Activated naive CD4-positive, alpha-beta T cell treated with anti-CD3 and anti-CD28 coated beads for 36 hours (primary cell): ENCODE results near the gene PRRT2. TPM values are rescaled to one million over a fixed set of nuclear protein-coding genes. Genes with fewer than 3 reads are reported as not detected.

Source experiments
- CTCF ChIA-PET: fragments of 350-600 bp; sonication (Branson Sonifier 250); formaldehyde crosslinking; loops from one replicate; lab custom pipeline; 2021; ENCODE audit warnings: antibody characterized with exemption; lab: Charles Lee
- DNase-seq: peaks from one replicate; pipeline ENCODE4 v3.0.0-alpha.2; 2020
- H3K27ac Mint-ChIP-seq: one replicate; pipeline ENCODE4 v1.8.0; 2021; ENCODE audit warnings: mild to moderate bottlenecking, mixed read lengths
- H3K27me3 Mint-ChIP-seq: one replicate; pipeline ENCODE4 v1.8.0; 2021; ENCODE audit warnings: low read depth, mixed read lengths
- H3K36me3 Mint-ChIP-seq: one replicate; pipeline ENCODE4 v1.8.0; 2021; ENCODE audit warnings: low read depth, mixed read lengths
- H3K4me1 Mint-ChIP-seq: one replicate; pipeline ENCODE4 v1.8.0; 2021; ENCODE audit warnings: low read depth, mixed read lengths
- H3K4me3 Mint-ChIP-seq: one replicate; pipeline ENCODE4 v1.8.0; 2021; ENCODE audit warnings: mild to moderate bottlenecking, moderate library complexity, mixed read lengths
- H3K9me3 Mint-ChIP-seq: one replicate; pipeline ENCODE4 v1.8.0; 2021; ENCODE audit warnings: mixed read lengths
- intact Hi-C: fragments of 100-400 bp; cut with micrococcal nuclease; formaldehyde crosslinking; loops from one replicate; pipeline ENCODE4 v1.15.1; 2023
- total RNA-seq, 2 experiments: library from RNA; stranded (reverse); gene quantifications; one replicate each; pipeline ENCODE4 v1.2.3, GENCODE V29; 2021

PRRT2 gene
- total RNA-seq, 2 experiments from 2014 or later, result 0.83 to 0.94 TPM

- H3K36me3 Mint-ChIP-seq, result peaks cover 5% of the 10 kb centered on the region
- no peaks in the 10 kb centered on the region for H3K9me3 Mint-ChIP-seq
- no peak overlapping the region for H3K4me3 Mint-ChIP-seq
- H3K4me1 Mint-ChIP-seq, result peaks cover 6% of the 10 kb centered on the region
- H3K27me3 Mint-ChIP-seq, result no peaks in the 10 kb centered on the region
- H3K27ac Mint-ChIP-seq, result no peak overlapping the region
- CTCF ChIA-PET, result interaction anchor here (0.6 to 5.0 kb wide), 6 partner anchors 10 to 209 kb away, joined by 3 to 77 read pairs (median 8); no protein-coding TSS in a partner anchor
- DNase-seq, result no peak
- intact Hi-C loops, result no loop called here
These were observed 33.7 kb downstream of the PRRT2 start for GRCh38 chr16:29845656-29846055.

- H3K27me3 Mint-ChIP-seq, result no peaks in the 10 kb centered on the region
- intact Hi-C loops, result loop anchor here (1.0 kb wide), 4 partner anchors 21 to 148 kb away; partner anchors contain the start of gene PAGR1
- peaks cover 5% of the 10 kb centered on the region for H3K36me3 Mint-ChIP-seq
- peaks cover 5% of the 10 kb centered on the region for H3K4me1 Mint-ChIP-seq
- H3K4me3 Mint-ChIP-seq, result no peak overlapping the region
- DNase-seq, result peak; percentile 91
- CTCF ChIA-PET, result interaction anchor here (0.6 to 5.0 kb wide), 47 partner anchors 7 to 712 kb away, joined by 3 to 92 read pairs (median 4); partner anchors contain the start of genes CDIPT, KCTD13, KIF22 and MAZ
- H3K27ac Mint-ChIP-seq, result no peak overlapping the region
- H3K9me3 Mint-ChIP-seq, result no peaks in the 10 kb centered on the region
These were observed 36.7 kb downstream of the PRRT2 start for GRCh38 chr16:29848420-29849297.

- Mint-ChIP-seq H3K27me3 (no peaks in the 10 kb centered on the region), H3K9me3 (no peaks in the 10 kb centered on the region), H3K36me3 (peaks cover 3% of the 10 kb centered on the region), H3K4me3 (no peak overlapping the region), H3K4me1 (peaks cover 5% of the 10 kb centered on the region), H3K27ac (no peak overlapping the region)
- CTCF ChIA-PET, result interaction anchor here (0.6 to 5.0 kb wide), 17 partner anchors 10 to 711 kb away, joined by 3 to 92 read pairs (median 7); partner anchors contain the start of genes MVP and PAGR1
- DNase-seq, result no peak
- intact Hi-C loops, result no loop called here
These were observed 37.5 kb downstream of the PRRT2 start for GRCh38 chr16:29849505-29849904.

GRCh38 chr16:29850998-29851397 lies 39.0 kb downstream of the PRRT2 start:
- Mint-ChIP-seq H3K27me3 (no peaks in the 10 kb centered on the region), H3K36me3 (peaks cover 3% of the 10 kb centered on the region), H3K4me1 (peaks cover 5% of the 10 kb centered on the region), H3K9me3 (no peaks in the 10 kb centered on the region), H3K27ac (peak overlapping the region; percentile 37), H3K4me3 (no peak overlapping the region)
- CTCF ChIA-PET, result no interaction called here
- DNase-seq, result no peak
- intact Hi-C loops, result no loop called here

GRCh38 chr16:29852654-29853053 lies 40.7 kb downstream of the PRRT2 start:
- CTCF ChIA-PET, result interaction anchor here (0.5 kb wide), 1 partner anchor 108 kb away, joined by 3 read pairs; no protein-coding TSS in a partner anchor
- no peaks in the 10 kb centered on the region for H3K36me3 Mint-ChIP-seq
- H3K9me3 Mint-ChIP-seq, result no peaks in the 10 kb centered on the region
- DNase-seq, result no peak
- H3K4me1 Mint-ChIP-seq, result peaks cover 5% of the 10 kb centered on the region
- no peak overlapping the region for H3K27ac Mint-ChIP-seq
- intact Hi-C loops, result no loop called here
- no peaks in the 10 kb centered on the region for H3K27me3 Mint-ChIP-seq
- H3K4me3 Mint-ChIP-seq, result no peak overlapping the region

GRCh38 chr16:29854520-29855100 lies 42.6 kb downstream of the PRRT2 start:
- no peak overlapping the region for H3K4me3 Mint-ChIP-seq
- no peak overlapping the region for H3K27ac Mint-ChIP-seq
- H3K27me3 Mint-ChIP-seq, result no peaks in the 10 kb centered on the region
- no peaks in the 10 kb centered on the region for H3K4me1 Mint-ChIP-seq
- DNase-seq, result no peak
- H3K36me3 Mint-ChIP-seq, result no peaks in the 10 kb centered on the region
- CTCF ChIA-PET, result interaction anchor here (0.6 to 2.9 kb wide), 4 partner anchors 7 to 154 kb away, joined by 3 to 10 read pairs (median 4); partner anchors contain the start of gene PAGR1
- intact Hi-C loops, result no loop called here
- H3K9me3 Mint-ChIP-seq, result no peaks in the 10 kb centered on the region

GRCh38 chr16:29857133-29857760 lies 45.3 kb downstream of the PRRT2 start:
- H3K9me3 Mint-ChIP-seq, result no peaks in the 10 kb centered on the region

GRCh38 chr16:29858149-29858849 lies 46.3 kb downstream of the PRRT2 start:
- Mint-ChIP-seq H3K4me3 (no peak overlapping the region), H3K27me3 (no peaks in the 10 kb centered on the region), H3K9me3 (no peaks in the 10 kb centered on the region), H3K27ac (no peak overlapping the region), H3K4me1 (peaks cover 21% of the 10 kb centered on the region), H3K36me3 (peaks cover 7% of the 10 kb centered on the region)
- CTCF ChIA-PET, result interaction anchor here (0.6 to 1.4 kb wide), 2 partner anchors 10 to 163 kb away, joined by 3 to 4 read pairs; no protein-coding TSS in a partner anchor
- no peak for DNase-seq
- intact Hi-C loops, result no loop called here

More at GRCh38 chr16:29857133-29857760, 45.3 kb downstream of the PRRT2 start:
- CTCF ChIA-PET, result interaction anchor here (0.6 to 2.9 kb wide), 2 partner anchors 10 to 139 kb away, joined by 3 to 10 read pairs; no protein-coding TSS in a partner anchor
- Mint-ChIP-seq H3K4me1 (peaks cover 19% of the 10 kb centered on the region), H3K4me3 (no peak overlapping the region), H3K36me3 (peaks cover 7% of the 10 kb centered on the region), H3K27me3 (no peaks in the 10 kb centered on the region), H3K27ac (no peak overlapping the region)
- DNase-seq, result no peak
- intact Hi-C loops, result no loop called here

- Mint-ChIP-seq H3K27me3 (no peaks in the 10 kb centered on the region), H3K36me3 (peaks cover 7% of the 10 kb centered on the region), H3K9me3 (no peaks in the 10 kb centered on the region), H3K4me3 (no peak overlapping the region), H3K4me1 (peaks cover 22% of the 10 kb centered on the region), H3K27ac (no peak overlapping the region)
- CTCF ChIA-PET, result interaction anchor here (1.0 to 1.4 kb wide), 2 partner anchors 11 to 43 kb away, joined by 3 read pairs; partner anchors contain the start of gene PAGR1
- DNase-seq, result no peak
- intact Hi-C loops, result no loop called here
These were observed 47.0 kb downstream of the PRRT2 start for GRCh38 chr16:29858974-29859373.

GRCh38 chr16:29860218-29860617 lies 48.2 kb downstream of the PRRT2 start:
- no peak overlapping the region for H3K4me3 Mint-ChIP-seq
- no peak overlapping the region for H3K27ac Mint-ChIP-seq
- H3K4me1 Mint-ChIP-seq, result peaks cover 22% of the 10 kb centered on the region
- intact Hi-C loops, result loop anchor here (5.0 kb wide), 1 partner anchor 162 kb away; the partner anchor contains the start of gene C16orf92
- DNase-seq, result no peak
- CTCF ChIA-PET, result interaction anchor here (1.1 kb wide), 1 partner anchor 11 kb away, joined by 5 read pairs; no protein-coding TSS in a partner anchor
- no peaks in the 10 kb centered on the region for H3K27me3 Mint-ChIP-seq
- no peaks in the 10 kb centered on the region for H3K9me3 Mint-ChIP-seq
- peaks cover 7% of the 10 kb centered on the region for H3K36me3 Mint-ChIP-seq

- intact Hi-C loops, result loop anchor here (5.0 kb wide), 1 partner anchor 160 kb away; the partner anchor contains the start of gene C16orf92
- CTCF ChIA-PET, result interaction anchor here (1.5 kb wide), 1 partner anchor 171 kb away, joined by 4 read pairs; no protein-coding TSS in a partner anchor
- Mint-ChIP-seq H3K4me3 (peak overlapping the region; percentile 95), H3K27me3 (no peaks in the 10 kb centered on the region), H3K4me1 (peaks cover 22% of the 10 kb centered on the region), H3K27ac (peak overlapping the region; percentile 70), H3K36me3 (peaks cover 7% of the 10 kb centered on the region), H3K9me3 (no peaks in the 10 kb centered on the region)
- DNase-seq, result peak; percentile 31
These were observed 50.4 kb downstream of the PRRT2 start for GRCh38 chr16:29862383-29862883.
